ENCODE measurements around the gene CBLN1.
"Not testable (repeated sequence)": the region's sequence is repeated elsewhere in the genome, so short reads cannot be mapped to it uniquely, and the experiment has no call there.

Gene CBLN1

DNA sequence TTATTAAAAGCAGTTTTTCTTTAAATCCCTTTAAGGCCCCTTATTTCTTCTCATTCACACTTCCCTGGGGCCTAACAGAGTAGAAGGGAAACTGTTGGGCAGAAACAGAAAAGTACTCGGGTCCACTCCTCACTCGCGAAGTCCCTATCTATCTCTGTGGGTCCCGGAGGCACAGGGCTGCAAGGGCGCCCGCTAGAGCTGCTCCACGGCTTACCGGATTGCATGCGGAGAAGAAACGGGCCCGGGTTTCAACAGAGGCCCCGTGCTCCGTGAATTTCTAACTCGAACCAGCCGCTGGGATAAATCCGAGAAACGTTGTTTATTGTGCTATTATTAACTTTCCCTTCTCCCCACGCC lies 4.3 kb downstream of the CBLN1 start:
- DNase-seq = no peak

DNA sequence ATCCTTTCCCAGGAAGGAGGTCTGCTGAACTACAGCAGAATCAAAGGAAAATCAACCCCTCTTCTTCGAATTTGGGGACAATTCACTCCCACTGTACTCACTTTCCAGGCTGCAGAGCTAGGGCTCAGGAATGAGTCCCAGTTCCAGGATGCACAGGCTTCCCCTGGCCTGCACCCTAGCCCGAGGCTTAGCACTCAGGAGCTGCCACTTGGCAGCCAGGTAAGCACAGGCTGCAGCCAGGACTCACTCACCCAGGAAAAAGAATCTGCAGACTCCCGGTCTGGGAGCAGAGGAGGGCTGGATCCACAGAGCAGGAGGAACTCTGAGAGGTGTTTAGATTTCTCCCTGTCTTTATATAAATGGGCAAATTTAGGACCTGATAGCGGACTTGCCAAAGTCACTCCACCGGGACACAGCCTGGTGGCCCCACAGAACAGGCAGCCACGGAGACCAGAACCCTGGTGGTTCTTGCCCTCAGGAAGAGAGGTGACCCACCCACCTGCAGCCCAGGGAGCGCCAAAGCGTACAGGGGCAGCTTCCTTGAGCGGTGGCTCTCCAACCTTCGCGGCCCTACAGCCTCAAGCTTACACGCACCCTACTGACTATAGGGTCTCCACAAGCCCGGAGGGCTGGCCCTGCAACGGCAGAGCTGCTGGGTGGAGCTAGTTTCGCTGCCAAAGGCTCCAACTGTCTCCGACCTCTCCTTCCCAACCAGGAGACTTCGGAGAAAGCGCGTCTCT lies 4.8 kb downstream of the CBLN1 start:
- DNase-seq = no peak

DNA sequence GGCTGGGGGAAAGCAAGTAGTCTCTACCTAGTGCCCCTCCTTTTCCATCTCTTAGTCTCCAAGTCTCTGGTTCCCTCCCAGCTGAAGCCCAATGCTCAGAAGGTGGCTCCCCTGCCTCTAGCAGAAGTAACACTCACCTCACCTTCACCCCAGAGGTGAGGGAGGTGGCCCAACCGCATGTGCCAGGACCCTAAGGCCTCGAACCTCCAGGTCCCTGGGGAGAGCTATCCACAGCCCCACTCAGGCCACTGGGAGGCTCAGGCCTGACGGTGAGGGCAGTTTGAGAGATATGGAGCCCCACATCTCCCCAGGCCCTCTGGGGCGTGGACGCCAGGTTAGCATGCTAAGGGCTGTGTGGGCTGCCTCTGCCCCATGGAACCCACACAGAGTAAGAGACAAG lies 5.8 kb downstream of the CBLN1 start:
- no peak for DNase-seq

DNA sequence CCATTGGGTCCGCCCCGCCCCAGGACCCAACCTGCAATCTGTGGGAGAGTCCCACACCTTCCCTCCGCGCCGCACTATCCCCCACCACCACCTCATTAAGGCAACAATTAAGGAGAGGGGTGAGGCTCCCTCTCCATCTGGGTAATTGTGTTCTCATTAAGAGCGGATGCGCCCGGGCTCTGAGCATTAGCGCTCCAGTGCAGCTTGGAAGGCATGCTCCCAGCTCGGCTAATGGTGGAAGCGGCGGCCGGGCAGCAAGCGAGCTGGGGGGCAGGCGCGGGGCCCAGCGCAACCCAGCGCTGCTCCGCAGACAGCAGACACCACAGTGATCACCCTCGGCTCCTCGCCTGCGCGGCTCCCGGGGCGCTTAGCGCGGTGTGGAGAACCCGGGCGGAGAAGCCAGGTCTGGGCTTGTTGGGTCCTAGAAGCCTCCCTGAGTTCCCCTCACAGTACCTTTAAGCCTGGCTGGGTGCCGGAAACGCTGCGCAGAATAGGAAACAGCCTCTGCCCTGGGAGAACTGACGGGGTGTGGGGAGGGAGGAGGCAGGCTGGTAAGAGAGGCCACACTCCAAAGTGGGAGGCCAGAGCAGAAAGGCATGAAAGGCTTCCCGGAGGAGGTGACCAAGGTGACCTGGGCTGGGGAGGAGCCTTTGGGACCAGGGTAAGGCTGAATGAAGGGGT lies 6.4 kb downstream of the CBLN1 start:
- DNase-seq = no peak

DNA sequence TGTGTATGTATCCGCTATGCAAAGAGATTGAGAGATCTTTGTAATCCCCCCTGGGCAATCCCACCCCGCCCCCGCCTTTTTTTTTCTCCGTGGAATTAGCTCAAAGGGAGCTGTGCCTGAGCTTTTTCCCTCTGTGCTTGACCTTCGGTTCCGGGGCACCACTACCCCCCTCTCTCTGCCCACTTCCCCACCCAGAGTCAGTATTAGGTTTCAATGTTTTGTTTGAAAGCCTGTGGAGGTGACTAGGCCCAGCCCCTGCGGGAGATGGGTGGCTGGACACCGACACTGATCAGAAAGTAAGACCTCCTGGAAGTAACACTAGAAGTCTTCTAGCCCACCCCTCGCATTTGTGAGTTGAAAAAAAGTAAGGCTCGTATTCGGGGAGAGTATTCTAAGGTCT lies 7.0 kb downstream of the CBLN1 start:
- no peak for DNase-seq

DNA sequence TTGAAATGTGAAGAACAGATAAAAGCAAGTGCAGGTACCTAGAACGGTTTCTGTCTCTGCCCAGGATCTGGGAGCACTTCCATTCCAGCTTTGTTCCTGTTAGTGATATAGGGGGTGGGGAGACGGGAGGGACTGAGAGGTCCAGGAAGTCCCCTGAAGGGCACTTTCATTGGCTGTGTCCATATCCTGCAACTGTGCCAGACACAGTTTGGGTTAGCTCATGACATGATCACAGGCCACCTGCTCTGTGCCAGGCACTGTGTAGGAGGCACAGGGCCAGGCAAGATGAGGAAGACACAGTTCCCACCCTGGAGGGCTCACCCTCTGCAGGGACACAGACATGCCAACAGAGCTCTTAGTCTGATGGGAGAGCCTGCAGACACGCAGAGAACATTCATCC lies 7.9 kb downstream of the CBLN1 start:
- DNase-seq = no peak

DNA sequence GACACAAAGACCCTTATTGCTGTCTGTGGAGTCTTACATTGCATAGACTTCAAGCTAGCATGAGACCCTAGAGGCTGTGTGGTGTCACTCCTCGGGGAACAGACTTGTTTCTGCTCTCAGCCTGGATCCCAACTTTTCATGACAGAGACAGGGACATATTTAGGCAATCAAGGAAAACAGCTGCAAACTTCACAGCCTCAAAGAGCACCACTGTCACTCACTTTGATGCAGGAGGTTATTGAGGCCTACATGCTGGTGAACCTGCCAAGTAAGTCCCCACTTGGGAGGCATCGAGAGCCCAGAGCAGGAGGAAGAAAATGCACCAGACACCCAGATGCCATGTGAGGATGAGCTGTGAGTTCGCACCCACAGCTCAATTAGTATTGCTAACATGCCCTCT lies 10.3 kb downstream of the CBLN1 start:
- no peak for DNase-seq

DNA sequence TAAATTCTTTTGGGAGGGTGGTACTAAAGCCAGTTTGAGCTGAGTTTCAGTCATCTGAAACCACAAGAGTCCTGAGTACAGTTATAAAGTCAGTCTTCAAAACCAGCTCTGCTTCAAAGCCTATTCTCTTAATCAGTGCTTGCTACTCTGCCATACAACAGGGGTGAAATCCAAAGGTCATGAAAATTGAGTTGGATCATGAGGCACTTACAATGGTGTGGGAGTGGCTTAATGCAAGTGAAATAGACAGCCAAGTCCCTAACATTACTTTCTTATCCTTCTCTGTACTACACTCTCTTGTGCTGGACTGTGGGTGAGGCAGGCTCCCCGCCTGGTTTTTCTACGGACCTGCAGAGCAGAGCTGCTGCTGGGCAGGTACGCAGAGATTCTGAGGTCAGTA lies 12.4 kb downstream of the CBLN1 start:
- DNase-seq = no peak

DNA sequence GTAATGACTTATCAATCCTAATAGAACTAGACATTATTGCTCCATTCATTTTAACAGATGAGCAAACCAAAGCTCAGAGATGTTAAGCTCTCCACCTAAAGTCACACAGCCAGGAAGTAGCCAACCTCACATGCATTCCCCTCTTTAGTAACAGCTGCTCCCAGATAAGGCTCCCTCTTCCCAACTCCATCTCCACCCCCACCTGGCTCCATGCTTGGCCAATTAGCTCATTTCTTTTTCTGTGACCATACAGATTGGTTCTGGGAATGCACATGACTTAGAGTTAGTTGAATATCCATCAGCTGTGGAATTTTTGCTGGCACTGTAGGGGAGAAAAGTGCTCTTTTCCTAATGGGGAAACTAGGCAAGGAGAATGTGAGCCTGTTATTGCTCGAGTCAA lies 13.0 kb downstream of the CBLN1 start:
- DNase-seq = no peak

DNA sequence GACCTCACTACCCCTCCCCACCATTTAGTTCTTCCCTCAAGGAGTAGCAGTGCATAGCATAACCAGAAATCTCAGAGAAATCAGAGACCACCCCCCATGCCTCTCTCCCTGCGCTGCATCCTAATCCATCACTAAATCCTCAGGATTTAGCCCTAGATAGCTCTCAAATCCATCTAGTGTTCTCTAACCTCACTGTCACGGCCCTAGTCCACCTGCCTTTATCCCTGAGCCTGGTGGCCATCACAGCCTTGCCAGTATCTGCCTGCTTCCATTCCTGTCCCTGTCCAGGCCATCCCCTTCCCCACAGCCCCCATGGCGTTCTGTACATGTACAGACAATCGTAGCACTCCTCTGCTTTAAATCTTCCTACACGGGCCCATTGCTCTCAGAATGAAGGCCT lies 19.1 kb downstream of the CBLN1 start:
- no peak for DNase-seq

DNA sequence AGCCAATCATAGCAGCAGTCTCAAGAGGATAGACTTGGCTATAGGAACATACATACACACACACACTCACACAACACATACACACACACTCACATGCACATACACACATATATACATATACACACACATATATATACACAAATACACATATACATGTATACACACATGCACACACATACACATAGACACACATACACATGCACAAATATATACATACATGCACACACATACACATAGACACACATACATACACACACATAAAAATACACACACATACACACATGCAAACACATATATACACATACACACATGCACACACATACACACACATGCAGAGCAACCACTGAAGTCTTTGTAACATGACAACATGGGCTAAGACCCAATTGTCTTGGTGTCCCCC lies 19.7 kb downstream of the CBLN1 start:
- no peak for DNase-seq

DNA sequence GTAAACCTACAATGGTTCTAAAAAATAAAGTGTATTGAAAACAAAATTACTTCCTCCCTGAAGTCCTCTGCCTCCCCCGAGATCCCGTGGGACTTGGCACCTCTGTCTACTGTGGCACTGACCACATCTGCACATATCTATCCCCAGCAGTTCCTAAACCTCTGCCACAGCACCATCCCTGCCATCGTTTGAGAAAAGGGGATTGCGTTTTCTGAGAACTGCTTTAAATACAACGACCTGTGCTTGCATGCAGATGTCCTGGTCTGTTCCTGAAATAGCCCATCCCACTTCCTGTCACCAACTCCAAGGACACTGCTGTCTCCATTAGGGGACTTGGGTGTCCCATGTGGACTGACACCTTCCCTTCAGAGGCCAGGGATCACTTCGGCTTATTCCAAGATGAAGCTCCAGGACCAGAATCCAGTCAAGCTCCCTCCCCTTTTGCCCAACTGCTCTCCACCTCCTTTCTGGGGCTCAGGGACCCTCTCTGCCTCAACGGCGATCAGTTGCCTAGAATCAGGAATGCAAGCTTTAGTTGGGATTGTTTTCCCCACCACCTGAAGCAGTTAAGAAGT lies 20.6 kb downstream of the CBLN1 start:
- no peak for DNase-seq

DNA sequence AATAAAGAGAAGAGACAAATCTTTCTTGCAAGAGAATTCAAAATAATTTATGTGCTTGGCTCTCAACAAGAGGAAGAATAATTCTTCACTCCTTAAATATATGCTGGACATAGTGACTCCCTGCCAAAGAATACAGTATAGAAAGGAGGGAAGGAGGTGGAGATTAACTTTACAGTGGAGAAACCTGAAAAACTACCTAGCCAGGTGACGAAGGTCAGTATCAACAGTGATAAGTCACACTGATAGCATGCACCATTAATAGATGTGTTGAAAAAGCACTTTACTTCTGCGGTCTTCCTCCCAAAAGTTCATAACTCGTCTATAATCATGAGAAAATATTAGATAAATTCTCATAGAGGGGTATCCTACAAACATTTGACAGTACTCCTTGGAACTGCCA lies 21.4 kb downstream of the CBLN1 start:
- no peak for DNase-seq

DNA sequence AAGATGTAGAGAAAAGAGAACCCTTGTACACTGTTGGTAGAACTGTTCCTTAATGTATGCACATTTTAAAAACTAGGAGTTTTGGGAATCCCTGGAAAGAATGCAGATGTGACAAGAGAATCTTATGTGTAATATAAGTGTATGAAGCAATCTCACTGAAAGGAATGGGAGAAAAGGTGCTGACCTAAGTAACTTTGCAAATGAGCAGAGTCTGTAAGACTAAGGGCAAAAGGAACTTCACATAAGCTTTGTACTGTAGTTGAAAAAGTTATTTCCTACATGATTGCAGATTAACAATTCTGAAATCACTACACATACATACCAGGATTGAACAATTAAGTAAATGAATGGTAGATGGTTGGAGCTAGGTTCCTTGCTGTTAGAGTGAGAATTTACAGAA lies 22.3 kb downstream of the CBLN1 start:
- no peak for DNase-seq

DNA sequence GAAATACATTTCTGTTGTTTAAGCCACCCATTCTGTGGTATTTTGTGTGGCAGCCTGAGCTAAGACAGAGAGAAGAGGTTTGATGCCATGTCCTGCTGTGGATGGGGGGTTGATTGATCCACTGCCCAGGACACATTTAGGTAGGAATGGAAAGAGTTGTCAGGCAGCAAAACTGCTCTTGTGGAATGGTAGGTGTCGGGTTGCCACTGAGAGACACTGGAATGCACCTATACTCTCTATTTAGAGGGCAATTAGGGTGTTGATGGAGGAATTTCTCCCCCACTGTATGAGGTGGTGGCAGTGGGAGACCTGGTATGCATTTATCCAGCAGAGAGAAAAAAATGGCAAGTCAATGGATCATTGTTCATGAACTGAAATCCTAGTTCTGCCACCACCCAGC lies 30.9 kb downstream of the CBLN1 start:
- no peak for DNase-seq

DNA sequence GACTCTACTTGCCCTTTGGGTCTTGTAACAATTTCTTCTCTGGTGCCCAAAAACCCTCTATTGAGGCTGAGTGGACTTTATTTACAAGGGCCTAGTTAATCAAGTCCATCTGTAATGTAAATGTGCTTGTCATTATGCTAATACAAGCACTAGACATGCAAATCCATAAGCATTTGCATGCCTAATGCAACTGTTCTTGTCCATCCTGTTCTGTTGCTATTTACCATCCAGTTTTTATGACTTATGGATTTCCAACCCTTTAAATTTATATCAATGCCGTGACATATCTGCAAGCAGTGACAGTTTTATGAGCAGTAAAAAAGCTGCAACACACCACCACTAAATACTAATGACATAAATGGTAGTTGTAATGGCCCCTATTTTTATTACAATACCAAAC lies 33.4 kb downstream of the CBLN1 start:
- DNase-seq = no peak

DNA sequence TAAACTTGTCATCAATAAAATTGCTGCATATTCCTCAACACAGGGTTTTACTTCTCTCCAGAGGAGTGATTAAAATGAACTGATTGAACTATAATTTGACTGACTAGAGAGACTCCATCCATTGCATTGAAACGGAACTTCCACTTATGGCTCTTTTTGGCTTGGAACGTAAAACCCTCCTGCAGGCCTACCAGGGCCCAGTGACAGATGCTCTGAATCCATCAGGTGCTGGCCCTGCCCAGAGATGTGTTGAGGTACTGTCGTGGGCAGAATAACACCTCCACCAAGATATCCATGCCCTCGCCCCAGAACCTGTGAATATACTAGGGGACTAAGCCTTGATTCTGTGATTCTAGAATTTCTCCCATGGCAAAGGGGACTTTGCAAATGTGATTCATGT lies 45.4 kb downstream of the CBLN1 start:
- no peak for DNase-seq

DNA sequence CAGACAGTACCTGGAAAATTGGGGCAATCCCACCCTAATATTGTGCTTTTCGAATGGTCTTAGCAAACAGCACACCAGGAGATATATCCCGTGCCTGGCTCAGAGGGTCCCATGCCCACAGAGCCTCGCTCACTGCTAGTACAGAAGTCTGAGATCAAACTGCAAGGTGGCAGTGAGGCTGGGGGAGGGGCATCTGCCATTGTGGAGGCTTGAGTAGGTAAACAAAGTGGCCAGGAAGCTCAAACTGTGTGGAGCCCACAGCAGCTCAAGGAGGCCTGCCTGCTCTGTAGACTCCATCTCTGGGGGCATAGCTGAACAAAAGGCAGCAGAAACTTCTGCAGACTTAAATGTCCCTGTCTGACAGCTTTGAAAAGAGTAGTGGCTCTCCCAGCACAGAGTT lies 53.3 kb downstream of the CBLN1 start:
- not testable (repeated sequence) for DNase-seq
